ENCODE measurements around the gene MACROD2.
A peak's percentile ranks its signal among the peaks of the same experiment; 100 is the strongest.

Gene MACROD2

GRCh38 chr20:15863735-15864134 lies 1868.4 kb downstream of the MACROD2 start:
- no peak for DNase-seq

- no peak for DNase-seq
Measured at GRCh38 chr20:15865553-15865952, 1870.2 kb downstream of the MACROD2 start.

- no peak for DNase-seq
Measured at GRCh38 chr20:15866916-15867730, 1871.8 kb downstream of the MACROD2 start.

GRCh38 chr20:15867899-15868298 lies 1872.6 kb downstream of the MACROD2 start:
- no peak for DNase-seq

GRCh38 chr20:15875446-15875845 lies 1880.1 kb downstream of the MACROD2 start:
- DNase-seq = peak; percentile 84

- no peak for DNase-seq
Measured at GRCh38 chr20:15882553-15882952, 1887.2 kb downstream of the MACROD2 start.

GRCh38 chr20:15886250-15886649 lies 1890.9 kb downstream of the MACROD2 start:
- DNase-seq = no peak

- no peak for DNase-seq
Measured at GRCh38 chr20:15887387-15887786, 1892.1 kb downstream of the MACROD2 start.

- DNase-seq = peak; percentile 30
Measured at GRCh38 chr20:15889061-15889460, 1893.7 kb downstream of the MACROD2 start.

- peak; percentile 65 for DNase-seq
Measured at GRCh38 chr20:15889514-15890256, 1894.4 kb downstream of the MACROD2 start.

GRCh38 chr20:15890407-15890982 lies 1895.2 kb downstream of the MACROD2 start:
- peak; percentile 60 for DNase-seq

GRCh38 chr20:15895126-15895525 lies 1899.8 kb downstream of the MACROD2 start:
- DNase-seq = no peak

- no peak for DNase-seq
Measured at GRCh38 chr20:15895560-15896084, 1900.3 kb downstream of the MACROD2 start.

- DNase-seq = no peak
Measured at GRCh38 chr20:15899967-15900366, 1904.7 kb downstream of the MACROD2 start.

GRCh38 chr20:15900443-15900842 lies 1905.1 kb downstream of the MACROD2 start:
- no peak for DNase-seq

- DNase-seq = no peak
Measured at GRCh38 chr20:15902493-15902892, 1907.2 kb downstream of the MACROD2 start.

- peak; percentile 3 for DNase-seq
Measured at GRCh38 chr20:15905661-15906060, 1910.3 kb downstream of the MACROD2 start.

GRCh38 chr20:15909995-15910394 lies 1914.7 kb downstream of the MACROD2 start:
- DNase-seq = no peak

- DNase-seq = no peak
Measured at GRCh38 chr20:15911581-15911980, 1916.3 kb downstream of the MACROD2 start.

- peak; percentile 16 for DNase-seq
Measured at GRCh38 chr20:15913391-15914025, 1918.2 kb downstream of the MACROD2 start.

GRCh38 chr20:15916623-15917022 lies 1921.3 kb downstream of the MACROD2 start:
- DNase-seq = no peak

- DNase-seq = no peak
Measured at GRCh38 chr20:15917283-15917682, 1922.0 kb downstream of the MACROD2 start.

GRCh38 chr20:15918631-15919030 lies 1923.3 kb downstream of the MACROD2 start:
- DNase-seq = no peak
